GM21723 (cell line): Measurements from ENCODE around the gene COL12A1.

ENCODE experiments used
- ATAC-seq: cut with Tn5 transposase; IDR thresholded peaks from one replicate; pipeline ENCODE4 v1.9.1; 2021; ENCODE audit warnings: mild to moderate bottlenecking, moderate library complexity; ENCODE audit not compliant: unreplicated experiment

The COL12A1 gene

DNA sequence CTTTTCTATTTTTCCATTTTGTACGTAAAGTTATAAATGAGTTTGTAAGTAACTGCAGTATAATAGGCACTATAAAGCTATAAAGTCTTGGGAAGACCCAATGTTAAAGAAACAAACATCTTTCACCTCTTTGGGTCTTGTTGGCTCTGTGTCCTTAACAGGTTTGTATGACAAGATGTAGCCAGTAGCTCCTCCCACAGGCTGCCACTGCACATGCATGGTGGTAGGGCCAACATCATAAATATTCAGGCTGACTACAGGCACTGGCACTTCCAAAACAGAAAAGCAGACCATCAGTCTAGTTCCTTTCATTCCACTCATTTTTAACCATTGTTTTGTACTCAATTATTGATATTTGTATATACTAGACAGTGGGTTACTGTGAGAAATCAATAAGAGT is 59.9 kb downstream of the COL12A1 start:
- ATAC-seq, result no peak

- ATAC-seq, result no peak
Measured at GRCh38 chr6:75145211-75145610, 60.6 kb downstream of the COL12A1 start.

- ATAC-seq, result no peak
Measured at GRCh38 chr6:75144386-75144785, 61.5 kb downstream of the COL12A1 start.

GRCh38 chr6:75143191-75143590 is 62.7 kb downstream of the COL12A1 start:
- no peak for ATAC-seq

DNA sequence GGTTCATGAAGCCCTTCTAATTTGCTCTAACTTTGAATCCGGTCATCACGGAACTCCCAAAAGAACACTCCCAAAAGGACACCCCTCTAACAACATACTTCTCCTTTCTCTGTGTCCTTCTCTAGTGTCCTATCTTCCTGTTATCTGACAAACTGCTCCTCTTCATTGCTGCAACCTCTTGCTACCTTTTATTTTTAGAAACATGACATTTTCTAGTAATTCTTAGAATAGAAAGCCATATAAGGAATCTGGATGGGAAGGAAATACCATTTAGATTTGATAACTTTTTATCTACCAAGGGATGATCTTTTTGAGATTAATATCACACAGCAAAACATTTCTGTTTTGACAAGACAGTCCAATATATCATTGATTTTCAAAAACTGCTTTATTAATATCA is 63.1 kb downstream of the COL12A1 start:
- no peak for ATAC-seq

- ATAC-seq, result no peak
Measured at GRCh38 chr6:75135876-75136275, 70.0 kb downstream of the COL12A1 start.

- no peak for ATAC-seq
Measured at GRCh38 chr6:75135450-75135849, 70.4 kb downstream of the COL12A1 start.

DNA sequence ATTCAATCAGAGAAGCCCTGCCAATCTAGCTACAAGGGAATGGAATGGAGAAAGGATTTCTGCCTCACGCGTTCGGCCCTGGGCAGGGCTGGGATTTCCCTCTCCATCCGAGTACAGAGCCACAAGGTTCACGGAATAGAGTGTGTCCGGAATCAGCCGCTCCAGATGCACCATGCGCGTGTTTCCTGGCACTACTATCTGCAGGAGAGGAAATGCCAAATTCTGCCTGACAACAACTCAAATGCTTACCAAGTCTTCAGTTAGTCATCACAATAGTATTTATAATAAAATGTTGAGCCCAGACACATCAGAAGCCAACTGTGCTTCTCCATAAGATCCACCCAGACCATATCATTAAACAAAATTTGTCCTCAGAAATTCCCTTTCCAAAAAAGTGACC is 75.1 kb downstream of the COL12A1 start:
- ATAC-seq, result no peak

- no peak for ATAC-seq
Measured at GRCh38 chr6:75128878-75129570, 76.8 kb downstream of the COL12A1 start.

DNA sequence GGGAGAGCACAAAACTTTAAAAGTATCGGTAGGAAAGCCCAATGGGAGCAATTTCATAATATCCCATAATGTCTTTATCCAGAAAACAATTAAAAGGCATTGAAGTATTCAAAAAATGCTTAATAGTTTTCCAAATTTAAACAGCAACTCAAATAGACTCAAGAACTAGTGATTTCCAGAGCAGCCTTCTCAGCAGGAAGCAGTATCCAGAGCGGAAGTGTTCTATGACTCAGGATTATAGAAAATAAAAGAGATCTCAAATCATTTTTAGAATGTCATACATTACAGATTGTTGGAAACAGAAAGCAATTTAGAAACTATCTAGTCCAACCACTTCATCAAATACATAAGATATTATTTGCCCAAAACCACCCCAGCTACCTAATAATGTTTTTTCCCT is 79.3 kb downstream of the COL12A1 start:
- ATAC-seq, result no peak

DNA sequence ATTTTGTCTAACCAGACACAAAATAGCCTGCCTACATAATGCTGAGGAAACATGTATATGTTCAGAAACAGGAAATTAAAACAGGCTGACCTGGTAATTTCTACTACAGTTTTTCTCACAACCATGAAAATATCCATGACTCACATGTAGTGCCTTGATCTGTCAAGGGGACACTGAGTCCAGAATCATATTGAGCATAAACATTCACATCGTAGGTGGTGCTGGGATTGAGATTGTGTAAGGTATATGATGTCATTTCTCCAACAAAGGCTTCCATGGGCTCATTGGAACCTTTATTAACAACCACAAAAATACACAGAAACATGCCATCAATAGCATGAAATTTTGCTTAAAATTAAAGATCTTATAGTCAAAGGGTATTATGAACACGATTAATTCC is 80.9 kb downstream of the COL12A1 start:
- no peak for ATAC-seq

GRCh38 chr6:75124085-75124484 is 81.8 kb downstream of the COL12A1 start:
- ATAC-seq, result no peak

DNA sequence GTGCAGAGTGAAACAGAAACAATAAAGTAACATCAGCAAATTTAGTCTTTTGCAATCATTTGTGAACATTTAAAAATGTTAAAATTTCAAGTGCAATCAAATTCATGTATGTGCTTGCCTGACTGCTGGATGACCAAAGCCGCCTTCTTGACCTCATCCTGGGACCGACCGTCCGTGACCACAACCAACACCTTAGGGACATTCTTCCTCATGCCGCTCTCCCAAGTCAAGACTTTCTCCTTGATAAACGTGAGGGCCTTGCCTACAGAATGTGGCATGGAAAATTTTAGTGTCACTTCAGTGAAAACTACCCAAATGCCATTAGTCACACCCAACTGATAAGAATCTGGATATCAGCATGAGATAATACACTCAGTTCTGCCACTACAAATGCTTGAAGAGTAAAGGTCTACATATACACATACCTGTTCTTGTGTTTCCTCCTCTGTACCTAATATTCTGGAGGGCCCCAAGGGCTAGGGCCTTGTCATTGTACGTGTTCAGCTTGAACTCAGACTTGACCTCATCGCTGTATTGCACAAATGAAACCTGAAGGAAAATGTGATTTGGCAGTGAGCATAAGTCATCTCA is 86.8 kb downstream of the COL12A1 start:
- no peak for ATAC-seq

GRCh38 chr6:75117701-75118100 is 88.2 kb downstream of the COL12A1 start:
- ATAC-seq, result no peak

DNA sequence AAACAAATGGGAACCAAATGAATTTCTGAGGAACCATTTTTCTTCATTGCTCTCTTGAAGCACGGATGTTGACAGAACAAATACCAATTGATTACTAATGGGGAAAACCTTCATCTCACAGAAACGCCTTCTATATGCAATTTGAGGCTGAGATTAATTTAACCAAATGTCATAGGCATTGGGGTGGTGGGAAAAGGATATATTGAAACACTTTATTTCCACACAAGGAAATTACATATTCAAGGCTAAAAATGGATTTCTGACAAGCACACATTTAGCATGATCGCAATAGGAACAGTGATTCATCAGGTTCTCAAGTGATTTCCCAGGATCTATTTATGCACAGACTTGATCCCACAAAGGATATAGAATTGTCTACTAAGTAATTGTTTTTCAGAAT is 88.9 kb downstream of the COL12A1 start:
- ATAC-seq, result no peak

GRCh38 chr6:75115481-75115880 is 90.4 kb downstream of the COL12A1 start:
- no peak for ATAC-seq

GRCh38 chr6:75114806-75115205 is 91.0 kb downstream of the COL12A1 start:
- no peak for ATAC-seq

DNA sequence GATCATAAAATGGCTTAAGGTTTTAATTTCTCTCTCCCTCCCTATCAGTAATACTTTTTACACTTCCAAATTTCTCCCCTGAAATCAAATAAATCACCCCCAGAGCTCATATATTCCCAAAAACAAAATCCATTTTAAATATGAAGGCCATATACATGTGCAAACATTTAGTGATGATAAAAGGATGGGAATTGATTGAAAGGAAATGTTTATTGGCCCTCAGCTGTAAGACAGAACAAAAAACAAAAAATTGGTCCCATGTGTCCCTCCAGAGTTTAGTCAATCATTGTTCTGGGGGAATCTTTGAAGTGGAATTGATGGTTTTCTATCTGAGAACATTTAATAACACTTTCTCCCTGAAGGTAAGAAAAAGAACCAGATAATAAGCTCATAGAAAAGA is 91.7 kb downstream of the COL12A1 start:
- ATAC-seq, result no peak

DNA sequence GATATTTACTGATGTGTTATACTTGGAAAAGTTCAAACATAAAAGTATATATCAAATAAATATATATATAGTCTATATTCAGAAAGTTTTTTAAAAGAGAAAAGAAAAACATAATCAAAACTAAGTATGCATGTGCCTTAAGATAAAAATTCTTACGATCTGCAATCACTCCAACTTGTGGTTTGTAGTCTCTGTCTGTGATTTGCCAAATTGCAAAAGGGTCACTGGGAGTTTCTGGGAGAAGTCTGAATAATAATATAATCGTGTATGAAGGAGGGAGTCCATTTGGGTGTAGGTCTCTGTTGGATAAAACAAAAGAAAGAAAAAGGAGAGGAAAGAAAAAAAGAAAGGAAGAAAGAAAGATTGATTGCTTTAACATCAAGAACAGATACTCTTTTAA is 92.4 kb downstream of the COL12A1 start:
- no peak for ATAC-seq

DNA sequence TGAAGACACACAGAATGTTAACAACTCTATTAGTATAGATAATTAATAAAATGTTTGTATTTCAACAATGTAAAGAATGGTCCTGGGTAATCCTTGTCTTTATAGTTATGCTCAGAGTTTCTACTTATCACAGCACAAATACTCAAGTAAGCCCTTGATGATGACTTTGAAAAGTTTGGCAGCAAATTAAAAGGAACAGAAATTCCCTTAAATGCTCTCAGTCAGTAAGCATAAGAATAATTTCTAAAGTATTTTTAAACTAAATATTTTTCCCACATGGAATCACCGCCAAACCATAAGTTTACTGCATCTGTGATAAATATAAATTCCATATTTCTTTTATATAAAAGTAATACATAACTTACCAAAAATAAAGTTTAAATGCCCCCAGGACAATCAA is 96.1 kb downstream of the COL12A1 start:
- no peak for ATAC-seq

DNA sequence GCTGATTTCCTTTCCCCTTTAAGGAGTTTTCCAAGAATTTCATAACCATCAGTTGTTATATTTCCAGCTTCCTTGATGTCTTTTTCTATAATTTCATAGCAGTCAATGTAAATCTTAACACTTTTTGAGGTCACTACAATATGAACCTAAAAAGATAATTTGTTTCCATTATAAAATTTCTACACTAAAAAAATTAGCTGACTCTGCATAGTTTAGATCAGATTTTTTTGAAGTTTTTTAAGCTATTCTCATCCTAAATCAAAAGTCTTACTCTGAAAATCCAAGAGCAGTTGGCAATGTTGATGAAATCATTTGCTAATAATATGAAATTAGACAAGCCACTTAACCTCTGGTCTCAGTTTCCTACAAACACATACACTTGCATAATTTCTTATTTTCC is 96.8 kb downstream of the COL12A1 start:
- no peak for ATAC-seq

- no peak for ATAC-seq
Measured at GRCh38 chr6:75108333-75108974, 97.4 kb downstream of the COL12A1 start.
